GM19023 (cell line): ENCODE data around the gene MCTP2.
"Not testable (repeated sequence)": the region's sequence is repeated elsewhere in the genome, so short reads cannot be mapped to it uniquely, and the experiment has no call there.

ENCODE experiments used
- ATAC-seq: cut with Tn5 transposase; IDR thresholded peaks from one replicate; pipeline ENCODE4 v1.9.1; 2021; ENCODE audit warnings: mild to moderate bottlenecking, moderate library complexity; ENCODE audit not compliant: unreplicated experiment

The MCTP2 gene

DNA sequence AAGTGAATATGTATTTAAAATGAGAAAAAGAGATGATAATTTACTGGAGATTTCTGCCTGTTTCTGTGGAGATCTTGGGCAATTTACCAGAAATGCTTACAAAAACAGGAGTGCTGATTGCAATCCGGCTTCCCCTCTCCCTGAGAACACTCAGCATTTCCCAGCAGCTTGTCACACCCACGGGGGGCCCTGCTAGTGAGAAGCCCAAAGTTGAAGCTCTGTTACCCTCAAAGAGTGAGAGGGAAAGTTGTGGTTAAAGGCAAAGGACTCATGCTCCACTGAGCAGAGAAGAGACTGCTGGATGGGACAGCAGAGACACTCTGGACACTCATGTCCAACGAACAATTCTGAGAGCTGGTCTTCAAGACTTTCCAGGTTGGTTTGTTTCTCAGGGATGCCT lies 2.9 kb downstream of the MCTP2 start:
- no peak for ATAC-seq

GRCh38 chr15:94235041-94235440 lies 3.7 kb downstream of the MCTP2 start:
- ATAC-seq = no peak

- no peak for ATAC-seq
These were observed 4.3 kb downstream of the MCTP2 start for GRCh38 chr15:94235646-94236045.

GRCh38 chr15:94236608-94237007 lies 5.2 kb downstream of the MCTP2 start:
- no peak for ATAC-seq

- no peak for ATAC-seq
These were observed 6.5 kb downstream of the MCTP2 start for GRCh38 chr15:94237903-94238302.

DNA sequence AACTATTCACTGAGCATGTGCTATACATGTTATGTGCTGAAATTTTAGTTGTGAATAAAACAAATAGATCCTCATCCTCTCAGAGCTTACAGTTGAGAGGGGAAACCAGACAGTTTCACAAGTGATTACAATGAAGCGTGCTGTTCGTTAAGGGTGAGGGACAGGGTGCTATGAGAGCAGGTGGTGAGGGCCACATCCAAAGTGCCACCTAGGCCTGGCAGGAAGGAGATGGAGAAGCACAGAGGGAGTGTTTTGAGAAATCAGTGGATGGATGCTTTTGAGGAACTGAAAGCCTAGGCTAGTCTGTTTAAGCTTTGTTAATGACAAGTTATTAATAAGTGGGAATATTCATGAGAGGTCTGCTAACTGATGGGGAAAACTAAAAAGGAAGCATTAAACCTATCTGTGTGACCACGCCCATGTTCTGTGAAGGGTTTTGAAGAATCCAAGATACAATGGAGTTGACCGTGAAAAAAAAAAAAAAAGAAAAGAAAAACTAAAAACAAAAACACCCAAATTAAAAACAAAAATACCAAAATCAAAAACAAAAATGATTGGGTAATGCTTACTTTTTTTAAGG lies 7.3 kb downstream of the MCTP2 start:
- peak; percentile 69 for ATAC-seq

DNA sequence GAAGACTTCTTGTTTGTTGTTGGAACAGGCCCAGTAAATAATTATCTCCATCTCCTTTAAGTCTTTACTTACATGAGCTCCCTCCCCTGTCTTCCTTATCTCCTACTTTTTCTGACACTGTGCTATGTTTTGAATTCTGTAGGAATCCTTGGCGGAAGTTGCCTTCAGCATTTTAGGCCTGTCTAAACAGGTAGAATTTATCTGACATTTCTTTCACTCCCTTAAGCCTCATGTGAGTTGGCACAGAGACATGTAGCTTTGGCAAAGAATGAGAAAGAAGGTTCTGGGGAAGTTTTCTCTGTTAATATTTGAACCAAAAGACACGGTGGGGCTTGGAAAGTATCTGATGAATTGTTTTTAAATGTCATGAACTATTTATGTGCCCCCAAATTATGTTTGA lies 8.1 kb downstream of the MCTP2 start:
- no peak for ATAC-seq

- ATAC-seq = no peak
These were observed 9.1 kb downstream of the MCTP2 start for GRCh38 chr15:94240480-94240879.

DNA sequence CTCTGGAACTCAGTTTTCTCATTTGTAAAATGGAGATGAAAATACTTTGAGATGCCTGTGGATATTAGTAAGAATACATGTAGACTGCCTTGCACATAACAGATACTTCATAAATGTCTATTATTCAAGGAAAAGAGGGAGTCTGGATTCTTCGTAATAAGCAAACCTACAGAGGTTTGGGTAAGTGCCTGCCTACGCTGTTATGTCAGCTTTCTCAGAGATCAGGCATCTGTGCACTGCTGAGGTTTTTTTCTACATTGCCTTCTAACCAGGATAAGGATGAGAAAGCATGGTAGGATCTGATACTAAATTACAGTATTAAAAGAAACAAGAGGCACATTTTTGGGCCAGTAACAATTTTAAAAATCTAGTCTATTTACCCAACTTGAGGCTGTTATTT lies 10.9 kb downstream of the MCTP2 start:
- ATAC-seq = no peak

DNA sequence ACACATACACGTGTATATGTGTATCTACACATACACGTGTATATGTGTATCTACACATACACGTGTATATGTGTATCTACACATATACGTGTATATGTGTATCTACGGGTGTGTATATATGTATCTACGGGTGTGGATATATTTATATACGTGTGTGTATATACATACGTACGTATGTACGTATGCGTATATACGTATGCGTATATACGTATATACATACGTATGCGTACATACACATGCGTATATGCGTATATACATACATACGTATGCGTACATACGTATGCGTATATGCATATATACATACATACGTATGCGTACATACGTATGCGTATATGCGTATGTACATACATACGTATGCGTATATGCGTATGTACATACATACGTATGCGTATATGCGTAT lies 11.6 kb downstream of the MCTP2 start:
- not testable (repeated sequence) for ATAC-seq

- ATAC-seq = no peak
These were observed 12.1 kb downstream of the MCTP2 start for GRCh38 chr15:94243418-94243817.

DNA sequence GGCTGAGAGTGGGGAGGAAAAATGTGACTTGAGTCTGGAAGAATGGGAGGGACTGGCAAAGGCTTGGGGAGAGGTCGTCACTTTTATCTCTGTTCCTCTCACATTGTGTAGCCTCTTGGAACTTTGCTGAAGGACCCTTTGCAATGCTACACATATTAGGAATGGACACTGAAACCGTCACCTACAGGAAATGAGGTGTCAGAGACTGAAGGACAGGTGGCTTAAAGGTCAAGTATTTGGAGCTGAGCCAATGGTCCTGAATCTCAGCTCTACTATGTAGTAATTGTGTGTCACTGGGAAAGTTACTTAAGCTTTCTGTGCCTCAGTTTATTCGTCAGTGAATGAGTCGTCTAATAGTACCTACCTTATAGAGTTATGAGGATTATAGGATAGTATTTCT lies 14.7 kb downstream of the MCTP2 start:
- peak; percentile 57 for ATAC-seq

DNA sequence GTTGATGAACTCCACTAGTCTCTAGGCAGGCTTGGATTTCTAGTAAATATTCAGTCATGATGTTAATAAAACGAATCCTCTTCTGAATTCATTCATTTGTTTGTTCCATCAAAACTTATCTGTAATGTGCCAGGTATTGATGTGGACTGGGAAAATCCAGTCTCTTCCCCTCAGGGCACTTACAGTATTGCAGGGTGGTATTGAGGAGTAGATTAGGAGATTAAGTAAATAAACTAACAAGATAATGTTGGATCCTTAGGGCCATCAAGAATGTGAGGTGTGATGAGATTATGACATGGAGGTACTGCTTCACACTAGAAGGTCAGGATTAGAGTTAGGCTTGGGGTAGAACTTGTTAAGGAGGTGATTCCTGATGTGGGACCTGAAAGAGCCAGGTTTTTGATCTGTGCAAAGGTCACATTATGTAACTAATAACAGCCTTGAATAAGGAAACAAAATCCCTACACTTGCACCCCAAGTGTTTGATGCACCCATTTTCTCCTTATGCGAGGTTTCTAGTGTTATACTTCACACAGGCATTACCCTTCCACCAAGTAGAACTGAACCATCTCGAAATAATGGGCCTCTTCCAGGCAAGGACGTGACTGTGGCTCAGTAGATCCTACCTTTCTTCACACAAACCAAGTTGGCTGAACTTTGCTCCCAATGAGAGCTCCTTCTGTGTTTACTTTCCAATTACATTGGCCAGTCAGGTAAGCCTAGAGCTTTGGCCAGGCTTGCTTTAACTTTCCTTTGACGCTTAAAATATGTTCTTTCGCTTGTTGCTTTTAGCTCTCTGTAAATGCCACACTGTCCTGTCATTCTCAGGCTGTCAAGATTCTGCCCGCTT lies 16.7 kb downstream of the MCTP2 start:
- ATAC-seq = no peak

- no peak for ATAC-seq
These were observed 19.4 kb downstream of the MCTP2 start for GRCh38 chr15:94250801-94251200.

DNA sequence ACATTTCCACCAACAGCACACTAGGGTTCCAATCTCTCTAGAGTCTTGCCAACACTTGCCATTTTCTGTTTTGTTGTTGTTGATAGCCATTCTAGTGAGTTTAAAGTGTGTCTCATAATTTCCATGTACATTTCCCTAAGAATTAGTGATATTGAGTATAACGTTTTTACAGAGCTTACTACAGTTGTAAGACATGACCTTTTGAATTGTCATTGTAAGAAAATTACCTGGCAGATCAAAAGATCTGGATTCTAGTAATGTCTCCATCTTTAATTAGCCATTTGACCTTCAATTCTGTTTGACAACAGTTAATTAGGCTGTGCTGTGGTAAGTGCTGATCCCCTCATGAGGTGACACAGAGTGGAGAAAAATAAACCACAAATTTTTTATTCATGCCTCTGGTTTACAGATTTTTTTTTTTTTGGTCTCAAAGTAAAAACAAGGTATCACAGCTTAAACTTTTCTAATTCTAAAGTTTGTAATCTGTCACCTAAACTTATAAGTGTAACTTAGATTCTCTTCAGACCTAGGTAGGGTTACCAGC lies 20.9 kb downstream of the MCTP2 start:
- no peak for ATAC-seq

DNA sequence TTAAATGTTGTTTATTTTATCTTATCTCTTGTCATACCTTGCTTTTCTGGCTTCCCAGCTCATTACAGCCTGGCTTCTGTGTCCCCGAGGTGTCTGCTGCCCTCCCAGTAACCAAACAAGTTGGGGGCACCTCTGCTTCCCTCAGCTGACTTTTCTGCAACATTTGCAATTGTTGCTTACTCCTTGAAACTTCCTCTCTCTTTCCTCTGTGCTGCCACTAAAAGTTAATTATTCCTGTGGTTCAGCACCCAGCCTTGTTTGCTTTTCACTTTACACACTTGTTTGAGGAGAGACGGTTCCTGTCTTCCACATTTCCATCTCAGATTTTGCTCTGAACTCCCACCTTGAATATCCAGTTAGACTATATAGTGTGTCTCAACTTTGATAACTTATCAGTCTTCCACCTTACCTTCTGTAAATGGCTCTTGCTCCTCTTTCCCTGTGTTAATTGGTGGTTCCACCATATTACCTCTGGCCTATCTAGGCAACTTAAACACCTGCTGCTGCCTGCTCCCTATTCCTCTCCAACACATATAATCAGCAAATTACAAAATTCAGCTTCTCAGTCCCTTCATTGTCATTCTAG lies 21.6 kb downstream of the MCTP2 start:
- no peak for ATAC-seq

GRCh38 chr15:94253742-94254141 lies 22.4 kb downstream of the MCTP2 start:
- no peak for ATAC-seq

DNA sequence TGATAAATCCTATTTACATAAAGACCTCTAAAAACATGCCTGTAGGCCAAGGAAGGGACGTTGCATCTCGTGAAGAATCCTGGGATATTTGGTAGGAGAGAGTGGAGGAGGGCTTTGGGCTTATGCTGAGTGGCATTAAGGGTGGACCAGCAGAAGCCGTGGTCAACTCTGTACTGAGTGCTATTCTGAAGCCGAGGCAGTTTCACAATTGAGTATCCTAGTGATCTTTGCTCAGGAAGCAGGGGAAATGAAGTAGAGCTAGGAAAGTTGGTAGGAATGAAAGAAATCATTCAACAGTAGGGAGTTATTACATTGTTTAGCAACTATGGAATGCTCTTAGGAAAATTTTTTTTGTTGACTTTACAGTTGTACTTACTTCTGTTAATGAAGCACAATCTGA lies 24.2 kb downstream of the MCTP2 start:
- no peak for ATAC-seq

- ATAC-seq = no peak
These were observed 25.1 kb downstream of the MCTP2 start for GRCh38 chr15:94256511-94256910.

DNA sequence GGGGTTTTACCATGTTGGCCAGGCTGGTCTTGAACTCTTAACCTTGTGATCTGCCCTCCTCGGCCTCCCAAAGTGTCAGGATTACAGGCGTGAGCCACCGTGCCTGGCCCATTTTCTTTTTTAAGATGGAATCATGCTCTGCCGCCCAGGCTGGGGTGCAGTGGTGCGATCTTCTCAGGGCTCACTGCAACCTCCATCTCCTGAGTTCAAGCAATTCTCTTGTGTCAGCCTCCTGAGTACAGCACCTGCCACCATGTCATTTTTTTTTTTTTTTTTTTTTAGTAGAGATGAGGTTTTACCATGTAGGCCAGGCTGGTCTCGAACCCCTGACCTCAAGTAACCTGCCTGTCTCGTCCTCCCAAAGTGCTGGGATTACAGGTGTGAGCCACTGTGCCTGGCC lies 26.4 kb downstream of the MCTP2 start:
- not testable (repeated sequence) for ATAC-seq

GRCh38 chr15:94258246-94258645 lies 26.9 kb downstream of the MCTP2 start:
- peak; percentile 63 for ATAC-seq
